Measurements from ENCODE around the gene TRIP13. TPM values are rescaled to one million over a fixed set of nuclear protein-coding genes. Genes with fewer than 3 reads are reported as not detected.
A peak's percentile ranks its signal among the peaks of the same experiment; 100 is the strongest.

TRIP13 gene
- total and polyA plus RNA-seq, 5 donors: 0.25 to 0.94 (median 0.54) TPM

DNA sequence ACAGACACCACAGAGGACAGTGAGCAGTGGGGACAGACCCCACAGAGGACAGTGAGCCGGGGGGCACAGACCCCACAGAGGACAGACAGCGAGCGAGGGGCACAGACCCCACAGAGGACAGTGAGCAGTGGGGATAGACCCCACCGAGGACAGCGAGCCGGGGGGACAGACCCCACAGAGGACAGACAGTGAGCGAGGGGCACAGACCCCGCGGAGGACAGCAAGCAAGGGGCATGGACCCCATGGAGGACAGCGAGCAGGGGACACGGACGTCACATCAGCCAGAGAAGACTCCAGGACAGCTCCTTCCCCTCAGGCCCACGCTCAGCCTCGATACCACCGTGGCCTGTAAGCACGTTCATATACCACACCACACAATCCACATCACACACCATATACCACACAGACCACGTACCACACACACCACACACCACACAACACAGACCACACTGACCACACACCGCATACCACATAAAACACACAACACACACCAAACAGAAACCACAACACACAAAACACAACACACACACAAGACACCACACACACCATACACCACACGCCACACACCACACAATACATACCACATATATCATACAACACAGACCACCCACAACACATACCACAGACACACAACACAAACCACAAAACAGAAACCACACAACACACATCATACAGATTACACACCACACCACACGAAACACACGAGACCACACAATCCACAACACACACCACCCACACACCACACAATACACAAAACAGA lies 36.7 kb upstream of the TRIP13 start:
- ATAC-seq: peak in 1 of 2 donors; percentile 29
- intact Hi-C loops (cut with DNase I): no loop called here
- WGBS: 77% methylated on average over 21 of the region's 21 CpGs

DNA sequence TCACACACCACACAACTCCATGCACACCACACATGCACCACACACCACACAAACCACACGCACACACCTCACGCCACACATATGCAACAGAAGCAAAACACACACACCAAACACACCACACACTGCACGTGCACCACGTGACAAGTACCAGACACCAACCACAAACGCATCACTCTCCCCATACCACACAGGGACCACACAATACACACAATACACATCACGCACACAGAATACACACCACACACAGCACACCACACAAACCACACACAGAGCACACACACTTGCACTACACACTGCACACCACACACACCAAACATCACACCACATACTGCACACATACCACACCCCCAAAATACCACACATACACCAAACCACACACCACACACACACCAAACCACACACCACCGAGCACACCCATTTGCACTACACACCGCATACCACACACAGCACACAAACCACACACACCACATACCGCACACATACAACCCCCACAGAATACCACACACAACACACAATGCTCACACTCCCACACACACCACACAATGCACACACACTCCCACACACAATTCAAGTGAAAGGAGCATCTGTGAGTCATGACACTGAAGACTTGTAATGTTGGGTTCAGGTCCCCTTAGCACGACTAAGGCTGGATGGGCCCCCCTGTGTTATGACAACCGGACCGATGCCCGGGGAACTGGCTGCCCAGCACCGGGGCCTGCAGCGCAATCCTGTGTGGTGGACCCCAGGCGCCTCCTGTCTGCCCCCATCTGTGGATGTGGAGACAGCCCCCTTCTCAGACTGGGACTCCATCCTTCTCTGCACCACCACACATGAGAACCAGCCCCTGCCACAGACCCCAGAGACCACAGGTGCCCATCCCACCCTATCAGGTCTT lies 35.9 kb upstream of the TRIP13 start:
- intact Hi-C loops (cut with DNase I): no loop called here
- no peak for ATAC-seq
- no peak overlapping the region for H3K27ac ChIP-seq (ENCODE audit: low read length)

More for the DNA sequence above, 36.7 kb upstream of the TRIP13 start:
- H3K27me3 ChIP-seq (ENCODE audit: control insufficient read depth, insufficient read depth): no peaks in the 10 kb centered on the region
- no peak overlapping the region for H3K27ac ChIP-seq (ENCODE audit: low read length)
- no peak overlapping the region for H3K4me3 ChIP-seq (ENCODE audit: low read length)
- H3K4me1 ChIP-seq (ENCODE audit: control insufficient read depth, insufficient read depth, low read length): no peaks in the 10 kb centered on the region
- peak in 1 of 3 donors; percentile 53 for DNase-seq
- no peaks in the 10 kb centered on the region for H3K9me3 ChIP-seq (ENCODE audit: control insufficient read depth, low read length)

DNA sequence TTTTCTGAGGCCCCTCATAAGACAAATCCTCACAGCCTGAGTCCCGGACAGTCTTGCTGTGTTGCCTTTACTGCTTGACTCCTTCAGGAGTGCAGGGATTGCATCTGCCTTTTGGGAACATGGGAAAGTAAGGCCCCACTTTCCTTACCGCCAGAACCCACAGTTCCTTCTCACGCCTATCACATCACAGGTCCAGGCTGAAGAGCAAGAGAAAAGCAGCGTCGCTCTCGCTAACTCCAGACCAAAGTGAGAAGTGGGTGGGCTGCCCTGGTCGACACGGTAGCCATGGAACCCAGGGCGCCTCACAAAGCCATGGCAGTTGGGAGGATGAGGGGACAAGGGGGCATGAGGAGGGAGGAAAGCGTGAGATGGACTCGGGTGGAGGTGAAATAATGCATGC lies 34.0 kb upstream of the TRIP13 start:
- 90% methylated on average over 11 of the region's 11 CpGs for WGBS
- H3K9me3 ChIP-seq (ENCODE audit: control insufficient read depth, low read length): no peaks in the 10 kb centered on the region
- H3K27ac ChIP-seq (ENCODE audit: low read length): no peak overlapping the region
- ATAC-seq (no peak), DNase-seq (peak in 2 of 3 donors; percentile 15 to 23)
- H3K4me3 ChIP-seq (ENCODE audit: low read length): no peak overlapping the region
- H3K27me3 ChIP-seq (ENCODE audit: control insufficient read depth, insufficient read depth): no peaks in the 10 kb centered on the region
- intact Hi-C loops (cut with DNase I): no loop called here
- H3K4me1 ChIP-seq (ENCODE audit: control insufficient read depth, insufficient read depth, low read length): no peaks in the 10 kb centered on the region

More for the DNA sequence above, 35.9 kb upstream of the TRIP13 start:
- DNase-seq: peak in 2 of 3 donors; percentile 37 to 47
- H3K4me1 ChIP-seq (ENCODE audit: control insufficient read depth, insufficient read depth, low read length): no peaks in the 10 kb centered on the region
- H3K4me3 ChIP-seq (ENCODE audit: low read length): no peak overlapping the region
- 88% methylated on average over 16 of the region's 16 CpGs for WGBS
- no peaks in the 10 kb centered on the region for H3K9me3 ChIP-seq (ENCODE audit: control insufficient read depth, low read length)
- no peaks in the 10 kb centered on the region for H3K27me3 ChIP-seq (ENCODE audit: control insufficient read depth, insufficient read depth)

DNA sequence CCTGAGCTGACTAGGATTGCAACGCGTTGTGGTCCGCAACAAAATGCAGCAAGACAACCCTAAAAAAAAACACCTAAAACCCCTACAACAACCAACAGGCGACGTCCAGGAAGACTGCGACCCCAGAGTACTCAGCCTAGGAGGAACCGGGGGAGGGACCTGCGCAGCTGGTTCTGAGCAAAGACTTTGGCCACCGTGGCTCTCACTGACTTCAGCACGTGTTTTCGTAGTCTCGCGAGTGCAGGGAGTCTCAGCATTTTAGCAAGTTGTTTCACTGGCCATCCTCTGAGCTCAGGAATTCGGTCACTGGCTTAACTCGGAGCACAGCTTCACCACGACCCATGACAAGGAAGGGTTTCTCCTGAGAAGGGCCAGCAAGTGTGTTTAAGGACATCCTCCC lies 33.3 kb upstream of the TRIP13 start:
- no peak for ATAC-seq
- DNase-seq: peak; percentile 39 to 70 (median 40)
- no peak overlapping the region for H3K4me3 ChIP-seq (ENCODE audit: low read length)
- no peaks in the 10 kb centered on the region for H3K27me3 ChIP-seq (ENCODE audit: control insufficient read depth, insufficient read depth)
- H3K4me1 ChIP-seq (ENCODE audit: control insufficient read depth, insufficient read depth, low read length): no peaks in the 10 kb centered on the region
- no peak overlapping the region for H3K27ac ChIP-seq (ENCODE audit: low read length)
- intact Hi-C loops (cut with DNase I): no loop called here
- WGBS: 72% methylated on average over 16 of the region's 16 CpGs
- no peaks in the 10 kb centered on the region for H3K9me3 ChIP-seq (ENCODE audit: control insufficient read depth, low read length)

DNA sequence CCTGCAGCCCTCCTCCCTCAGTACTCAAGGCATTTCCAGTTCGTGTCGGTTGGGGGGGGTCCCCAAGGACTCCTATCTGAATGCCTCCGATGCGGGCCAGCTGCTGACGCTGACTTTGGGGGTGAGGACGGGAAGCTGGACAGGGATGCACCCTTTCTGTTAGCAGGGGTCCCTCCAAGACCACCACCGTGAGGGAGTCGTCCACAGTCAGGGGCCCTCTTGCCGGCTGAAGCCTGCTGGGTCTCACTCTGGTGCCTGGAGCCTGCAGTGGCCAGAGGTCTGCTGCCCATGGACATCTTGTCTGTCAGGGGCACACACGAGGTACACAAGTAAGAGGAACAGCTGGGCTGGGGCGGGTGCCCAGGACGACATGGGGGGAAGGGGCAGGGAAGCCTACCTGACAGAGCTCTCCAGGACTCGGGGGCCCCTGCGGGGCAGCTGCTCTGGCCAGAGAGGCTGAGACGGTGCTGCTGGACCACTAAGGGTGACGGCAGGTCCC lies 32.8 kb upstream of the TRIP13 start:
- no peaks in the 10 kb centered on the region for H3K9me3 ChIP-seq (ENCODE audit: control insufficient read depth, low read length)
- no peaks in the 10 kb centered on the region for H3K4me1 ChIP-seq (ENCODE audit: control insufficient read depth, insufficient read depth, low read length)
- DNase-seq (peak; percentile 24 to 58 (median 56)), ATAC-seq (no peak)
- 66% methylated on average over 16 of the region's 16 CpGs for WGBS
- no peak overlapping the region for H3K4me3 ChIP-seq (ENCODE audit: low read length)
- intact Hi-C loops (cut with DNase I): no loop called here
- no peak overlapping the region for H3K27ac ChIP-seq (ENCODE audit: low read length)
- no peaks in the 10 kb centered on the region for H3K27me3 ChIP-seq (ENCODE audit: control insufficient read depth, insufficient read depth)

- WGBS: 91% methylated on average over 15 of the region's 15 CpGs
- no peaks in the 10 kb centered on the region for H3K9me3 ChIP-seq (ENCODE audit: control insufficient read depth, low read length)
- ATAC-seq (no peak), DNase-seq (peak in 2 of 3 donors; percentile 25 to 40)
- H3K4me3 ChIP-seq (ENCODE audit: low read length): no peak overlapping the region
- no peaks in the 10 kb centered on the region for H3K4me1 ChIP-seq (ENCODE audit: control insufficient read depth, insufficient read depth, low read length)
- intact Hi-C loops (cut with DNase I): no loop called here
- no peaks in the 10 kb centered on the region for H3K27me3 ChIP-seq (ENCODE audit: control insufficient read depth, insufficient read depth)
- H3K27ac ChIP-seq (ENCODE audit: low read length): no peak overlapping the region
Observed at GRCh38 chr5:860506-861150, 32.1 kb upstream of the TRIP13 start.

- 77% methylated on average over 22 of the region's 22 CpGs for WGBS
- intact Hi-C loops (cut with DNase I): no loop called here
- H3K27me3 ChIP-seq (ENCODE audit: control insufficient read depth, insufficient read depth): no peaks in the 10 kb centered on the region
- H3K4me1 ChIP-seq (ENCODE audit: control insufficient read depth, insufficient read depth, low read length): no peaks in the 10 kb centered on the region
- no peak overlapping the region for H3K27ac ChIP-seq (ENCODE audit: low read length)
- peak in 2 of 3 donors; percentile 33 to 57 for DNase-seq
- no peaks in the 10 kb centered on the region for H3K9me3 ChIP-seq (ENCODE audit: control insufficient read depth, low read length)
- peak in 1 of 2 donors; percentile 2 for ATAC-seq
- no peak overlapping the region for H3K4me3 ChIP-seq (ENCODE audit: low read length)
Observed at GRCh38 chr5:861442-862366, 31.0 kb upstream of the TRIP13 start.

GRCh38 chr5:862367-863243 lies 30.1 kb upstream of the TRIP13 start:
- Histone ChIP-seq H3K9me3 (ENCODE audit: control insufficient read depth, low read length) (no peaks in the 10 kb centered on the region), H3K27ac (ENCODE audit: low read length) (no peak overlapping the region), H3K4me1 (ENCODE audit: control insufficient read depth, insufficient read depth, low read length) (no peaks in the 10 kb centered on the region), H3K27me3 (ENCODE audit: control insufficient read depth, insufficient read depth) (no peaks in the 10 kb centered on the region), H3K4me3 (ENCODE audit: low read length) (no peak overlapping the region)
- intact Hi-C loops (cut with DNase I): no loop called here
- DNase-seq: peak in 2 of 3 donors; percentile 39 to 45
- no peak for ATAC-seq
- WGBS: 83% methylated on average over 25 of the region's 25 CpGs

GRCh38 chr5:863244-863805 lies 29.4 kb upstream of the TRIP13 start:
- no peaks in the 10 kb centered on the region for H3K9me3 ChIP-seq (ENCODE audit: control insufficient read depth, low read length)
- no peaks in the 10 kb centered on the region for H3K4me1 ChIP-seq (ENCODE audit: control insufficient read depth, insufficient read depth, low read length)
- no peak overlapping the region for H3K4me3 ChIP-seq (ENCODE audit: low read length)
- WGBS: 91% methylated on average over 16 of the region's 16 CpGs
- DNase-seq (peak in 2 of 3 donors; percentile 21 to 33), ATAC-seq (no peak)
- H3K27ac ChIP-seq (ENCODE audit: low read length): no peak overlapping the region
- intact Hi-C loops (cut with DNase I): no loop called here
- H3K27me3 ChIP-seq (ENCODE audit: control insufficient read depth, insufficient read depth): no peaks in the 10 kb centered on the region
